ENCODE data around the gene CRNKL1.

- TF ChIP-seq CTCF (IDR thresholded peaks at IDR 0.05) (no peak), POLR2A (IDR thresholded peaks at IDR 0.05) (no peak)
Observed at GRCh38 chr20:20078041-20078440, 25.8 kb upstream of the CRNKL1 start.

Data from transverse colon (tissue), 3 donors.